GM12891 (cell line): ENCODE results near the gene EPB41.

ENCODE experiments used
- PAX5 ChIP-seq: IDR thresholded peaks from 2 replicates; pipeline ENCODE4 v1.6.1; 2011; ENCODE audit warnings: low read length, moderate library complexity, mild to moderate bottlenecking; ENCODE audit not compliant: insufficient read depth, severe bottlenecking
- POLR2A ChIP-seq: IDR thresholded peaks from 2 replicates; pipeline ENCODE4 v1.6.1; 2011; ENCODE audit warnings: low read depth, low read length, control low read depth
- POLR2AphosphoS5 ChIP-seq: IDR thresholded peaks from 2 replicates; pipeline ENCODE4 v1.6.1; 2011; ENCODE audit warnings: low read depth, low read length, control low read depth
- TAF1 ChIP-seq: IDR thresholded peaks from 2 replicates; pipeline ENCODE4 v1.6.1; 2011; ENCODE audit warnings: low read depth, low read length, control low read depth

GRCh38 chr1:28983091-28983490 is 68.7 kb downstream of the EPB41 start:
- TF ChIP-seq POLR2AphosphoS5 (no peak), POLR2A (no peak), PAX5 (no peak), TAF1 (no peak)
